Sigmoid colon (tissue), 4 donors: ENCODE data around the gene RER1.

ENCODE experiments used
- CTCF ChIP-seq, 4 experiments: fragments of 450-650 bp in 3 of 4; fragments of 200-600 bp in 1 of 4; IDR thresholded peaks; one replicate each; pipeline ENCODE4 v1.5.1; 2016 to 2019; ENCODE audit warnings: antibody characterized with exemption in 4 of 4, mild to moderate bottlenecking in 3 of 4, moderate library complexity in 2 of 4
- EP300 ChIP-seq, 4 donors: sonication (generic); formaldehyde crosslinking; IDR thresholded peaks; one replicate each; pipeline ENCODE4 v1.6.1; 2017; ENCODE audit warnings: antibody characterized with exemption in 4 of 4
- POLR2AphosphoS5 ChIP-seq, 4 donors: sonication (generic); formaldehyde crosslinking; IDR thresholded peaks; one replicate each; pipeline ENCODE4 v1.6.1; 2017; ENCODE audit warnings: antibody characterized with exemption in 4 of 4

GRCh38 chr1:2391041-2391930 lies at the start of gene RER1, which contains the start of gene MORN1:
- TF ChIP-seq CTCF (IDR thresholded peaks at IDR 0.05): no peak
- TF ChIP-seq POLR2AphosphoS5 (IDR thresholded peaks at IDR 0.05): peak; percentile 64 to 92 (median 88)
- peak in 1 of 4 donors; percentile 69 for TF ChIP-seq EP300 (IDR thresholded peaks at IDR 0.05)
